Renal cortical epithelial cell (primary cell): ENCODE data around the gene KCNN3. TPM values are rescaled to one million over a fixed set of nuclear protein-coding genes. Genes with fewer than 3 reads are reported as not detected.
"Not testable (repeated sequence)": the region's sequence is repeated elsewhere in the genome, so short reads cannot be mapped to it uniquely, and the experiment has no call there.

ENCODE experiments used
- DNase-seq: peaks from one replicate; pipeline ENCODE4 v3.0.0-alpha.2; 2011; ENCODE audit warnings: low read depth
- total RNA-seq: library from RNA; depleted of rRNA; stranded (reverse); fragments of >200 nt; gene quantifications from 2 replicates; pipeline ENCODE4 v1.2.3, GENCODE V29; 2014

KCNN3 gene
- under 0.01 TPM in 1 of 2 replicates, not detected in the other for total RNA-seq

GRCh38 chr1:154870115-154870571, at the start of gene KCNN3:
Gene KCNN3 (minus strand): TSS chr1:154870281. CDS start chr1:154869964, 317 bp downstream.
- DNase-seq, result peak; percentile 83

GRCh38 chr1:154913273-154913672, 43.2 kb upstream of the KCNN3 start:
- DNase-seq, result no peak

GRCh38 chr1:154912755-154913154, 42.7 kb upstream of the KCNN3 start:
- no peak for DNase-seq

GRCh38 chr1:154911691-154912550, 41.8 kb upstream of the KCNN3 start:
- no peak for DNase-seq

GRCh38 chr1:154910851-154911250, 40.8 kb upstream of the KCNN3 start:
- no peak for DNase-seq

- DNase-seq, result no peak
Measured at GRCh38 chr1:154908937-154909336, 38.9 kb upstream of the KCNN3 start.

- not testable (repeated sequence) for DNase-seq
Measured at GRCh38 chr1:154908129-154908528, 38.0 kb upstream of the KCNN3 start.

- peak; percentile 13 for DNase-seq
Measured at GRCh38 chr1:154906621-154907081, 36.6 kb upstream of the KCNN3 start.

GRCh38 chr1:154902938-154903566, 33.0 kb upstream of the KCNN3 start:
- no peak for DNase-seq

- DNase-seq, result no peak
Measured at GRCh38 chr1:154901591-154901990, 31.5 kb upstream of the KCNN3 start.

GRCh38 chr1:154899041-154899440, 29.0 kb upstream of the KCNN3 start:
- DNase-seq, result no peak

- DNase-seq, result no peak
Measured at GRCh38 chr1:154896771-154897286, 26.7 kb upstream of the KCNN3 start.

- DNase-seq, result no peak
Measured at GRCh38 chr1:154895798-154896197, 25.7 kb upstream of the KCNN3 start.

- no peak for DNase-seq
Measured at GRCh38 chr1:154891452-154891851, 21.4 kb upstream of the KCNN3 start.

GRCh38 chr1:154888757-154889156, 18.7 kb upstream of the KCNN3 start:
- no peak for DNase-seq

GRCh38 chr1:154886281-154887015, 16.4 kb upstream of the KCNN3 start:
- DNase-seq, result no peak

GRCh38 chr1:154884869-154885701, 15.0 kb upstream of the KCNN3 start:
- DNase-seq, result no peak

GRCh38 chr1:154883919-154884868, 14.1 kb upstream of the KCNN3 start:
- DNase-seq, result no peak

GRCh38 chr1:154881820-154882535, 11.9 kb upstream of the KCNN3 start:
- DNase-seq, result no peak
